HG03108 (cell line): ENCODE results near the gene TP53RK.

Source experiments
- ATAC-seq: cut with Tn5 transposase; IDR thresholded peaks from one replicate; pipeline ENCODE4 v1.9.1; 2021; ENCODE audit warnings: moderate library complexity; ENCODE audit not compliant: unreplicated experiment

TP53RK gene

DNA sequence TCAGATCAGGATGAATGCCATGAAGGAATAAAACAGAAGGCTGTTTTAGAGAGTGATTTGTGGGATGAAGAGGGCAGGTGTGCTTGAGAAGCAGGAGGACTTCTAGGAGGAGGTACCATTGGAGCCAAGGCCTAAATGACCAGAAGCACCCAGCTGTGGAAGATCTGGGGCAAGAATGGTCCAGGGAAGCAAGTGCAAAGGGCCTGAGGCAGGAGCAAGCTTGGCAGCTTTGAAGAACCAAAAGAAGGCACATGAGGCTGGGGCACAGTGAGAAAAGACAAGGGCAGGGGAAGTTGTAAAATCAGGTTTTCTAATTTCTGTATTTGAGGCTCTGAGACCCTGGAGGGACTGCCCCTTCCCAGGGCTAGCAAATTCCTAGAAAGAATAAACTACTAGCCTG lies 47.8 kb downstream of the TP53RK start:
- ATAC-seq, result no peak

DNA sequence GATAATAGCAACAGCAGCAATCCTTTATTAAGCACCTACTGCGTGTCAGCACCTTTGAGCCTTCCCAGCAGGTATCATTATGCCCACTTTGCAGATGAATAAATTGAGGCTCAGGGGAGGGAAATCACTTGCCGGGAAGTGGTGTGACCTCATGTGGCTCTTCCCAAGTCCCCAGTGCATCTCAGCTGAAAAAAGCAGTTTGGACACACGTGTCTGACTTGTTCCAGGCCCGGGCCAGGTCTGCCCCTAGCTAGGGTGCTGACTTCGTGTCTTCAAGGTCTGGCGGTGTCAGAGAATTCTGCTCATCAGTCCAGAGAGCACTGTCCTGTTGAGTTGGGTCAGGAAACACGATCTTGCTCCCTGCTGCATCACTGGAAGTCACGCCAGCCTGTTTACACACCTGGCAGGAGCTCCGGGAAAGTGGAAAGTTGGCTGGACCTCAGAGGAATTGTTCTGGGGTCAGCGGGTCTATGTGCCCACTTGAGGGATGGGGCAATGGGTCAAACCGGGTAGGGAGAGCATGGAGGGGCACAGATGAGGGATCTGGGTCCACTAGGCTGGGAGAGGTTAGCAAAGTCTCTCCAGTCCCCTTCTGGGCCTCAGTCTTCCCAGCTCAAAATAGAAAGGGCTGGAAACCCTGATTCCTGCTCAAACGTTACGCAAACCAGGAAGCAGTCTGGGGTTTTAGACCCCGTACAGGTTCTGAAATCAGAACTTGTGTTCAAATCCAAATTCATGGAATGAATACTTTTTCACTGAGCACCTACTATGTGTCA lies 48.5 kb downstream of the TP53RK start:
- no peak for ATAC-seq

DNA sequence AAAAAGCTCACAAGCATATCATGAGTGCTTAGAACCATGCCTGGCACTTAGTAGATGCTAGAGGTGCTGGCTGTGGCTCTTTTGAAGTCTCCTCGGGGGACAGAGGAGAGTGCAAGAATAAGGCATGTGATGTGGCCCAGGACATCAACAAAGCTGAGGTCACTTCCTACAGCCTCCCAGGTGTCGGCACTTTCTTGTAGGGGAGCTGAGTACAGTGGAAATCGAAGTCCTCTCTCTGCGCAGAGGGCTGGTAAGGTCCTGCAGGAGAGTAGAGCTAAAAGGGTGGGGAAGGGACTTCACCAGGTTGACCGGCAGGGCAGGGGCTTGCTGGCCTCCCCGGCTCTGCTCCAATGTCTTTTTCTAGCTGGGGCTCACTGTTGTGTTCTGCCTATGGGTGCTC lies 49.2 kb downstream of the TP53RK start:
- ATAC-seq, result no peak

DNA sequence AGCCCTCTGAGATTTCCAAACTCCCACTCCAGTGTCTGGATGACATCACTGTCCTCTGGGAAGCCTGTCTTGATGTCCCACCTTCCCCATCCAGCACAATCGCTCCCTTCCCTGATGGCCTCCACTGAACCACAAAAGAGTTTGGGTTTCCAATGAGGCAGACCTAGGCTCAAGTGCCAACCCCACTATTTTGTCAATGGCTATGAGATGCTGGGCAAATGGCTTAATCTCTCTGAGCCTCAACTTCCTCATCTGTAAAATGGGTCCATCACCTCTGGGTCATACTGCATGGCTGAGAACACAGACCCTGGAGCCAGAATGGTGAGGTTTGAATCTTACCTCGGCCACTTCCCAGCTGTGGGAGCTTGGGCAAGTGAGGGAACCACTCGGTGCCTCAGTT lies 49.7 kb downstream of the TP53RK start:
- ATAC-seq, result no peak

DNA sequence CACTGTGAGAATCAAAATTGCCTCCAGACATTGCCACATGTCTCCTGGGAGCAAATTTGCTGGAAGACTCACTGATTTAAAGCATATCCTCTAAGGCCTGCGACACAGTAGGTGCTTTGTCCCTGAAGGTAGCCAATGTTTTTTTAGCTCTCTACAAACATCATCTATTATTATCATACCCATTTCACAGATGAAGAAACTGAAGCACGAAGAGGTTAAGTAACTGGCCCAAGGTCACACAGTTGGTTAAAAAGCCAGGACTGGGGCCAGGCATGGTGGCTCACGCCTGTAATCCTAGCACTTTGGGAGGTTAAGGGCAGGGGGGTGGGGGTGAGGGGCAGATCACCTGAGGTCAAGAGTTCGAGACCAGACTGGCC lies 50.4 kb downstream of the TP53RK start:
- no peak for ATAC-seq

DNA sequence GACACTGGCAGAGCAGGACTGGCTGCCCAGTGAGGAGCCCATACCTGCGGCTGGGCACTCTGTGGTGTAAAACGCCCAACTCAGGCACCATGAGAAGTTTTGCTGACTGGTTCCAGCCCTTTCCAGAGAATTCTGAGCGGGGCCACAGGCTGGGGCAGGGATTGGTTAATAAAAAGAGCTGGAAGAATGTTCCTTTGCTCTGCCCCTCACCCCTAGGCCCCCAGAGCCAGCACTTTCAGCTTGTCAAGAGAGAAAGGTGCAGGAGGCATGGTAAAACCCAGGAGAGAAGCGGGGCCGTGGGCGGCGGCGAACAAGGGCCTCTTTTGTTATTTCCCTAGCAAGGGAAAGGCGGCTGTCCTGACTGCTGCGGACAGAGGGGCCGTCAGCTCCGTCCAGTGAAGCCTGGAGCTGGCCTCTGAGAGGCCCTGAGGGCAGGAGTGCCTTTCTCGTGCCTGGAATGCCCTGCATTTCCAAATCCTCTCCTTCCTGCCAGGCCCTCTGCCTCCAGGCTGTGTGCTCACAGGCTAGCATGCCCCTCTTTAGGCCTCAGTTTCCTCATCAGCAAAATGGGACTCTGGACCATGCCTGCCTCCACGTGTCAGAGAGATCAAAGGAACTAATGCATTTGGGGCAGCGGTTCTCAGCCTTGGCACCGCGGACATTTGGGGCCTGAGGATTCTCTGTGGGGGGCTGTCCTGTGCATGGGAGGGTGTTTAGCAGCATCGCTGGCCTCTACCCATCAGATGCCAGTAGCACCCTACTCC lies 50.9 kb downstream of the TP53RK start:
- ATAC-seq, result no peak

DNA sequence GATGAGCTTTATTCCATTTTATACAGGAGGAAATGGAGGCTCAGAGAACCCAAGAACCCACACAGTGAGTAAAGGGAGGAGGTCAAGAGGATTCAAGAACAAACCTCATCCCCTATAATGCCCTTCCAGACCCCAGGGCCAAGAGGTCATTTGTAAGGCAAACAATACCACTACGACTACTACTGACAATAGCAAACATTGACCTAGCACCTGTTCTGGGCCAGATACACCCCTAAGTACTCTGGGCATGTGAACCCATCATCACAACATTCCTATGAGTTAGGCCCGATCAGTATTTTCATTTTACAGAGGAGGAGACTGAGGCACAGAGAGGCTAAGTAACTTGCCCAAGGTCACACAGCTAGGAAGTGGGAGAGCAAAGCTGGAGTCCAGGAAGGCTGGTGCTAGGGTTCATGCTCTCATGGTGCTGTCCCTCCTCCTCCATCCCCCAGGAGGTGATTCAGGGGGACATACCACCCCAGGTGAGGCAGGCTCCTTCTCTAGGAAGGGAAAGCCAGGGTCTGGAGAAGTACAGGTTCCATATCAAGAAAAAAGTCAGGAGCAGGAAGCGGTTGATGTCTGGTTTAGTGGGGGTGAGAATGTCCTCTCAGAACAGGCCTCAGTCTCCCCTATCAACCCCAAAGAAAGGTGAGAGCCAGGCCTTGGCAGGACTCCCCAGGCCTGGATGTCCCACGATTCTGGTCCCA lies 51.7 kb downstream of the TP53RK start:
- ATAC-seq, result no peak

DNA sequence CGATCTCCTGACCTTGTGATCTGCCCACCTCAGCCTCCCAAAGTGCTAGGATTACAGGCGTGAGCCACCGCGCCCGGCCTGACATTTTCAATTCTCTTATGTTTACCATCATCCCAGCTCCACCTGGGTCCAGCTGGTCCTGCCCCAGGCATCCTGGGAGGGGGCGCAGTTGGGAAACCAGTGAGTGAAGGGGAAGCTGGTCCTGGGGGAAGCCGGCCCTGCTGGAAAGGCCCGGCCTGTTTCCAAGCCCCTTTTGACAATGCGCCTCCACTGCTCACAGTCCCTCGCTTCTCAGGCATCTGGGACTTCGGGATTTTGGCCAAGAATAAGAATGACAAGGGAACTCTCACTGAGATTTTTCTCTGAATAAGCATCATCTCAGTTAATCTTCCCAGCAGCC lies 52.2 kb downstream of the TP53RK start:
- ATAC-seq, result no peak

DNA sequence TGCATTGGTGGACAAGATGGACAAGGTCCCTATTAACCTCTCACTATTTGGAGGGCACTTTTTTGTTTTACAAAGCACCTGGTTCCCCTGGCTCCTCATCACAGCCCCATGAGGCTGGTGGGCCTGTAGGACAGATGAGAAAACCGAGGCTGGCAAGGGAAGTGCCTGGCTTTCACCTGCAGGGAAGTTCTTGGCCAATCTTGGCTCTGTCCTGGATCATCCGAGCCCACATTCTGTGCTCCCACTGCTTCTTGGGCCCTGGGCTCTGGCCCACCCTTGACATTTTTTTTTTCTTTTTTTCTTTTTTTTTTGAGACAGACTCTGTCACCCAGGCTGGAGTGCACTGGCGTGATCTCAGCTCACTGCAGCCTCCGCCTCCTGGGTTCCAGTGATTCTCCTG lies 52.7 kb downstream of the TP53RK start:
- ATAC-seq, result no peak

DNA sequence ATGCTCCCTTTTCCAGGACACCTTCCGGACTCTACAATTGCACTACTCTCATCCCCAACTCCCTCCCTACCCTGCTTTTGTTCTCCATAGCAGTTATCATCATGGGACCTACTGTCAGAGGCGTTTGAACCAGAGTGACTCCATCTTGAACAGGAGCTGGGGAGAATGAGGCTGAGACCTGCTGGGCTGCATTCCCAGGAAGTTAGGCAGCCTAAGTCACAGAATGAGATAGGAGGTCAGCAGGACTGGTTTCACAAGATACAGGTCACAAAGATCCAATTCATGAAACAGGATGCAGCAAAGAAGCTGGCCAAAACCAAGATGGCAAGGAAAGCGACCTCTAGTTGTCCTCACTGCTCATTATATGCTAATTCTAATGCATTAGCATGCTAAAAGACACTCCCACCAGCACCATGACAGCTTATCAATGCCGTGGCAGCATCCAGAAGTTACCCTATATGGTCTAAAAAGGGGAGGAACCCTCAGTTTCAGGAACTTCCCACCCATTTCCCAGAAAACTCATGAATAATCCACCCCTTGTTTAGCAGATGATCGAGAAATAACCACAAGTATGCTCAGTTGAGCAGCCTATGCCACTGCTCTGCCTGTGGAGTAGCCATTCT lies 53.6 kb downstream of the TP53RK start:
- ATAC-seq, result no peak

DNA sequence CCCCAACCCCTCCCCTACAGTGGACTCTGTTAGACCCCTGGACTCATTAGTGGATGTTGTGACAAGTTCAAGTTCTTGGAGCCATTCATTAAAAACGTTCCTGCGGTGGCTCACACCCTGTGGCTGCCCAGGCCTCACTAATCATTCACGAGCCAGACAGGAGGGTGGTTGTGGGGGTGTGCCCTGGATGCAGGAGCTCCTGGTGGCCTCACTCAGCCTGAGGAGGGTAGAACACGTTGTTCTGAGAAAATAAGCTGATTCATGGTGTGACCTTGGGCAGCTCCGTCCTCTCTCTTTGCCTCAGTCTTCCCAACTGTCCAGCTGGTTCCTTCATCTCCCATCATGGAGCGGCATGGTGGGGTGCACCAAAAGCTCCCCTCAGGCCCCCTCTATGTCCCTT lies 54.7 kb downstream of the TP53RK start:
- ATAC-seq, result no peak
